Lower lobe of right lung (tissue), 2 donors: ENCODE results near the gene CARS2. TPM values are rescaled to one million over a fixed set of nuclear protein-coding genes. Genes with fewer than 3 reads are reported as not detected.
A peak's percentile ranks its signal among the peaks of the same experiment; 100 is the strongest.
"Not testable (repeated sequence)": the region's sequence is repeated elsewhere in the genome, so short reads cannot be mapped to it uniquely, and the experiment has no call there.

Source experiments
- ATAC-seq, 2 donors: fragments of 200-7000 bp; cut with Tn5 transposase; one replicate each; pipeline ENCODE4 v1.9.1; 2020 to 2022; ENCODE audit warnings: mild to moderate bottlenecking in 2 of 2, moderate library complexity in 2 of 2
- DNase-seq: peaks from one replicate; pipeline ENCODE4 v3.0.0-alpha.2; 2020
- H3K27ac ChIP-seq: fragments of 200-600 bp; one replicate; pipeline ENCODE4 v1.8.0; 2022
- H3K27me3 ChIP-seq: fragments of 200-600 bp; one replicate; pipeline ENCODE4 v1.8.0; 2022; ENCODE audit warnings: low read depth
- H3K36me3 ChIP-seq: fragments of 200-600 bp; one replicate; pipeline ENCODE4 v1.8.0; 2022; ENCODE audit warnings: mild to moderate bottlenecking
- H3K4me1 ChIP-seq: fragments of 200-600 bp; one replicate; pipeline ENCODE4 v1.8.0; 2022
- H3K4me3 ChIP-seq: fragments of 200-600 bp; one replicate; pipeline ENCODE4 v1.8.0; 2022; ENCODE audit warnings: mild to moderate bottlenecking
- H3K9me3 ChIP-seq: fragments of 200-600 bp; one replicate; pipeline ENCODE4 v1.8.0; 2022
- CTCF ChIP-seq: fragments of 200-600 bp; IDR thresholded peaks from one replicate; pipeline ENCODE4 v1.8.0; 2022; ENCODE audit warnings: antibody characterized with exemption, mild to moderate bottlenecking
- intact Hi-C: fragments of 100-400 bp; cut with DNase I; formaldehyde crosslinking; loops from one replicate; pipeline ENCODE4 v1.11.0; 2022
- total RNA-seq: library from RNA; stranded (reverse); fragmentation: NEBNext Ultra II Directional; extraction: Animal tissue kit (Norgen Biotek cat#: 25700); gene quantifications from one replicate; pipeline ENCODE4 v1.2.1, GENCODE V29; 2021
- donor health status: DM: no; HTN: yes; CAD: no; lungs with severe emphysema.

The CARS2 gene
- total RNA-seq, 1 donor from 2014 or later = 70.3 TPM

- no peak for DNase-seq
- TF ChIP-seq CTCF = no peak
Measured at GRCh38 chr13:110734561-110734960, 28.6 kb upstream of the CARS2 start.

GRCh38 chr13:110731072-110731471 lies 25.2 kb upstream of the CARS2 start:
- no peak for DNase-seq
- intact Hi-C loops = no loop called here
- Histone ChIP-seq H3K36me3 (no peaks in the 10 kb centered on the region), H3K27me3 (no peaks in the 10 kb centered on the region), H3K9me3 (no peaks in the 10 kb centered on the region), H3K4me1 (no peaks in the 10 kb centered on the region), H3K4me3 (no peak overlapping the region), H3K27ac (no peak overlapping the region)
- no peak for ATAC-seq
- no peak for TF ChIP-seq CTCF

More at GRCh38 chr13:110734561-110734960, 28.6 kb upstream of the CARS2 start:
- ATAC-seq = no peak
- Histone ChIP-seq H3K36me3 (no peaks in the 10 kb centered on the region), H3K27ac (no peak overlapping the region), H3K4me1 (no peaks in the 10 kb centered on the region), H3K9me3 (no peaks in the 10 kb centered on the region), H3K27me3 (no peaks in the 10 kb centered on the region), H3K4me3 (no peak overlapping the region)
- intact Hi-C loops = no loop called here

GRCh38 chr13:110726726-110727125 lies 20.8 kb upstream of the CARS2 start:
- H3K9me3 ChIP-seq = no peaks in the 10 kb centered on the region
- TF ChIP-seq CTCF = no peak
- no peaks in the 10 kb centered on the region for H3K27me3 ChIP-seq
- H3K36me3 ChIP-seq = peaks cover under 1% of the 10 kb centered on the region
- intact Hi-C loops = no loop called here
- DNase-seq (no peak), ATAC-seq (peak; percentile 32 to 54)
- no peak overlapping the region for H3K27ac ChIP-seq
- no peak overlapping the region for H3K4me3 ChIP-seq
- no peaks in the 10 kb centered on the region for H3K4me1 ChIP-seq

- H3K4me1 ChIP-seq, H3K4me3 ChIP-seq, H3K27me3 ChIP-seq, H3K9me3 ChIP-seq, intact Hi-C loops, ATAC-seq, H3K36me3 ChIP-seq, DNase-seq, H3K27ac ChIP-seq: not testable (repeated sequence)
Measured at GRCh38 chr13:110726153-110726552, 20.2 kb upstream of the CARS2 start.

GRCh38 chr13:110723598-110723997 lies 17.7 kb upstream of the CARS2 start:
- H3K27ac ChIP-seq = no peak overlapping the region
- intact Hi-C loops = no loop called here
- no peaks in the 10 kb centered on the region for H3K4me1 ChIP-seq
- DNase-seq = no peak
- no peaks in the 10 kb centered on the region for H3K9me3 ChIP-seq
- no peak for TF ChIP-seq CTCF
- peaks cover 30% of the 10 kb centered on the region for H3K36me3 ChIP-seq
- H3K4me3 ChIP-seq = no peak overlapping the region
- H3K27me3 ChIP-seq = no peaks in the 10 kb centered on the region
- ATAC-seq = no peak

- DNase-seq (no peak), ATAC-seq (no peak)
- Histone ChIP-seq H3K27me3 (no peaks in the 10 kb centered on the region), H3K4me3 (no peak overlapping the region), H3K36me3 (peaks cover 30% of the 10 kb centered on the region), H3K4me1 (peaks cover 6% of the 10 kb centered on the region), H3K27ac (no peak overlapping the region), H3K9me3 (no peaks in the 10 kb centered on the region)
- intact Hi-C loops = no loop called here
- TF ChIP-seq CTCF = no peak
Measured at GRCh38 chr13:110722971-110723370, 17.1 kb upstream of the CARS2 start.
